Measurements from ENCODE around the gene RAD51B.

The RAD51B gene

GRCh38 chr14:68394764-68395143, 575.2 kb downstream of the RAD51B start:
- Histone ChIP-seq H3K36me3 (ENCODE audit: control insufficient read depth, insufficient read depth, low read length) (no peaks in the 10 kb centered on the region), H3K27me3 (replicated peaks; ENCODE audit: control insufficient read depth, insufficient read depth, low read length) (no peaks in the 10 kb centered on the region), H3K4me3 (replicated peaks; ENCODE audit: low read depth, low read length) (no peak overlapping the region)
- no peak for TF ChIP-seq CTCF (IDR thresholded peaks at IDR 0.05; ENCODE audit: insufficient read depth, low read length, poor library complexity, severe bottlenecking)
- no peak for DNase-seq (ENCODE audit: extremely low read depth, insufficient read length)

GRCh38 chr14:68395604-68396003, 576.0 kb downstream of the RAD51B start:
- no peaks in the 10 kb centered on the region for H3K27me3 ChIP-seq (replicated peaks; ENCODE audit: control insufficient read depth, insufficient read depth, low read length)
- H3K4me3 ChIP-seq (replicated peaks; ENCODE audit: low read depth, low read length) = no peak overlapping the region
- no peak for TF ChIP-seq CTCF (IDR thresholded peaks at IDR 0.05; ENCODE audit: insufficient read depth, low read length, poor library complexity, severe bottlenecking)
- no peaks in the 10 kb centered on the region for H3K36me3 ChIP-seq (ENCODE audit: control insufficient read depth, insufficient read depth, low read length)
- no peak for DNase-seq (ENCODE audit: extremely low read depth, insufficient read length)

- no peak overlapping the region for H3K4me3 ChIP-seq (replicated peaks; ENCODE audit: low read depth, low read length)
- no peaks in the 10 kb centered on the region for H3K36me3 ChIP-seq (ENCODE audit: control insufficient read depth, insufficient read depth, low read length)
- no peak for TF ChIP-seq CTCF (IDR thresholded peaks at IDR 0.05; ENCODE audit: insufficient read depth, low read length, poor library complexity, severe bottlenecking)
- DNase-seq (ENCODE audit: extremely low read depth, insufficient read length) = no peak
- no peaks in the 10 kb centered on the region for H3K27me3 ChIP-seq (replicated peaks; ENCODE audit: control insufficient read depth, insufficient read depth, low read length)
These were observed 576.9 kb downstream of the RAD51B start for GRCh38 chr14:68396461-68396860.

- no peak for DNase-seq (ENCODE audit: extremely low read depth, insufficient read length)
These were observed 577.8 kb downstream of the RAD51B start for GRCh38 chr14:68397371-68397811.

GRCh38 chr14:68397822-68398221, 578.2 kb downstream of the RAD51B start:
- Histone ChIP-seq H3K36me3 (ENCODE audit: control insufficient read depth, insufficient read depth, low read length) (no peaks in the 10 kb centered on the region), H3K27me3 (replicated peaks; ENCODE audit: control insufficient read depth, insufficient read depth, low read length) (no peaks in the 10 kb centered on the region), H3K4me3 (replicated peaks; ENCODE audit: low read depth, low read length) (no peak overlapping the region)
- no peak for DNase-seq (ENCODE audit: extremely low read depth, insufficient read length)
- no peak for TF ChIP-seq CTCF (IDR thresholded peaks at IDR 0.05; ENCODE audit: insufficient read depth, low read length, poor library complexity, severe bottlenecking)

More at GRCh38 chr14:68397371-68397811, 577.8 kb downstream of the RAD51B start:
- no peak for TF ChIP-seq CTCF (IDR thresholded peaks at IDR 0.05; ENCODE audit: insufficient read depth, low read length, poor library complexity, severe bottlenecking)
- no peak overlapping the region for H3K4me3 ChIP-seq (replicated peaks; ENCODE audit: low read depth, low read length)
- H3K27me3 ChIP-seq (replicated peaks; ENCODE audit: control insufficient read depth, insufficient read depth, low read length) = no peaks in the 10 kb centered on the region
- H3K36me3 ChIP-seq (ENCODE audit: control insufficient read depth, insufficient read depth, low read length) = no peaks in the 10 kb centered on the region

- Histone ChIP-seq H3K4me3 (replicated peaks; ENCODE audit: low read depth, low read length) (no peak overlapping the region), H3K36me3 (ENCODE audit: control insufficient read depth, insufficient read depth, low read length) (no peaks in the 10 kb centered on the region), H3K27me3 (replicated peaks; ENCODE audit: control insufficient read depth, insufficient read depth, low read length) (no peaks in the 10 kb centered on the region)
- TF ChIP-seq CTCF (IDR thresholded peaks at IDR 0.05; ENCODE audit: insufficient read depth, low read length, poor library complexity, severe bottlenecking) = no peak
- DNase-seq (ENCODE audit: extremely low read depth, insufficient read length) = no peak
These were observed 578.8 kb downstream of the RAD51B start for GRCh38 chr14:68398370-68398769.
